Left lung (tissue), 10 donors: ENCODE measurements around the gene NPR1. TPM values are rescaled to one million over a fixed set of nuclear protein-coding genes. Genes with fewer than 3 reads are reported as not detected.

ENCODE experiments used
- ATAC-seq: fragments of 200-7000 bp; cut with Tn5 transposase; one replicate; pipeline ENCODE4 v1.9.1; 2020; ENCODE audit warnings: moderate library complexity
- DNase-seq, 4 donors: peaks; one replicate each; pipeline ENCODE4 v3.0.0-alpha.2; 2013 to 2020
- H3K27ac ChIP-seq, 2 donors: fragments of 200-600 bp; sonication (generic) in 1 of 2; one replicate each; pipeline versions ENCODE4 v1.5.0 to v1.8.0; 2020 to 2021
- H3K27me3 ChIP-seq, 2 donors: fragments of 200-600 bp; sonication (generic) in 1 of 2; one replicate each; pipeline versions ENCODE4 v1.5.0 to v1.8.0; 2020 to 2021
- H3K36me3 ChIP-seq, 2 donors: fragments of 200-600 bp; sonication (generic) in 1 of 2; one replicate each; pipeline versions ENCODE4 v1.5.0 to v1.8.0; 2020 to 2021
- H3K4me1 ChIP-seq, 2 donors: fragments of 200-600 bp; one replicate each; pipeline ENCODE4 v1.8.0; 2021
- H3K4me3 ChIP-seq, 2 donors: fragments of 200-600 bp; sonication (generic) in 1 of 2; one replicate each; pipeline versions ENCODE4 v1.5.0 to v1.8.0; 2020 to 2021; ENCODE audit warnings: mild to moderate bottlenecking in 1 of 2
- H3K9me3 ChIP-seq, 2 donors: fragments of 200-600 bp; sonication (generic) in 1 of 2; one replicate each; pipeline versions ENCODE4 v1.5.0 to v1.8.0; 2020 to 2021
- CTCF ChIP-seq, 2 donors: fragments of 200-600 bp; sonication (generic) in 1 of 2; IDR thresholded peaks; one replicate each; pipeline versions ENCODE4 v1.5.0 to v1.8.0; 2021; ENCODE audit warnings: antibody characterized with exemption in 2 of 2
- intact Hi-C, 2 donors: fragments of 100-400 bp; cut with DNase I; formaldehyde crosslinking; loops; one replicate each; pipeline versions ENCODE4 v1.11.2 to v1.14.2; 2022
- polyA plus RNA-seq, 6 donors: library from polyadenylated mRNA; unstranded; fragments of 120-200 nt; gene quantifications; one replicate each; pipeline ENCODE4 v1.2.1, GENCODE V29; 2013; ENCODE audit not compliant: insufficient read length in 6 of 6
- total RNA-seq, 2 donors: library from RNA; stranded (reverse); fragmentation: NEBNext Ultra II Directional; extraction: Animal tissue kit (Norgen Biotek cat#: 25700); gene quantifications; one replicate each; pipeline ENCODE4 v1.2.1, GENCODE V29; 2021
- donor health status: DM: no; HTN: yes; CAD: no.
- donor health status: DM: no; HTN: no; CAD: no.

Gene NPR1
- total and polyA plus RNA-seq, 8 donors: 14.3 to 45.2 (median 19.1) TPM

- no peak for TF ChIP-seq CTCF (IDR thresholded peaks at IDR 0.05)
- ATAC-seq (no peak), DNase-seq (no peak)
- intact Hi-C loops: no loop called here
- Histone ChIP-seq H3K4me1 (peaks cover 0 to 3% of the 10 kb centered on the region in 2 donors), H3K27ac (no peak overlapping the region), H3K27me3 (peaks cover 0 to 9% of the 10 kb centered on the region in 2 donors), H3K9me3 (no peaks in the 10 kb centered on the region), H3K36me3 (peaks cover 0 to 51% of the 10 kb centered on the region in 2 donors), H3K4me3 (no peak overlapping the region)
These were observed 7.3 kb downstream of the NPR1 start for GRCh38 chr1:153685544-153686340.

GRCh38 chr1:153687346-153688125 is 9.0 kb downstream of the NPR1 start:
- TF ChIP-seq CTCF (IDR thresholded peaks at IDR 0.05): no peak
- Histone ChIP-seq H3K27ac (no peak overlapping the region), H3K4me1 (no peaks in the 10 kb centered on the region), H3K9me3 (no peaks in the 10 kb centered on the region), H3K4me3 (no peak overlapping the region), H3K27me3 (no peaks in the 10 kb centered on the region), H3K36me3 (peaks cover 0 to 51% of the 10 kb centered on the region in 2 donors)
- ATAC-seq (no peak), DNase-seq (peak in 1 of 4 donors; percentile 18)
- intact Hi-C loops: no loop called here

- ATAC-seq (no peak), DNase-seq (peak in 1 of 4 donors; percentile 47)
- no peak for TF ChIP-seq CTCF (IDR thresholded peaks at IDR 0.05)
- Histone ChIP-seq H3K9me3 (no peaks in the 10 kb centered on the region), H3K27ac (no peak overlapping the region), H3K36me3 (peaks cover 0 to 50% of the 10 kb centered on the region in 2 donors), H3K27me3 (no peaks in the 10 kb centered on the region), H3K4me3 (no peak overlapping the region), H3K4me1 (no peaks in the 10 kb centered on the region)
- intact Hi-C loops: no loop called here
These were observed 9.8 kb downstream of the NPR1 start for GRCh38 chr1:153688276-153688675.

- ATAC-seq (no peak), DNase-seq (peak in 1 of 4 donors; percentile 43)
- Histone ChIP-seq H3K27ac (no peak overlapping the region), H3K4me1 (no peaks in the 10 kb centered on the region), H3K4me3 (no peak overlapping the region), H3K27me3 (no peaks in the 10 kb centered on the region), H3K36me3 (peaks cover 0 to 49% of the 10 kb centered on the region in 2 donors), H3K9me3 (no peaks in the 10 kb centered on the region)
- intact Hi-C loops: no loop called here
- TF ChIP-seq CTCF (IDR thresholded peaks at IDR 0.05): no peak
These were observed 10.3 kb downstream of the NPR1 start for GRCh38 chr1:153688736-153689328.

GRCh38 chr1:153693466-153693865 is 15.0 kb downstream of the NPR1 start:
- H3K27me3 ChIP-seq: no peaks in the 10 kb centered on the region
- H3K9me3 ChIP-seq: no peaks in the 10 kb centered on the region
- peaks cover 0 to 18% of the 10 kb centered on the region in 2 donors for H3K36me3 ChIP-seq
- H3K27ac ChIP-seq: no peak overlapping the region
- H3K4me3 ChIP-seq: no peak overlapping the region
- ATAC-seq (no peak), DNase-seq (no peak)
- no peak for TF ChIP-seq CTCF (IDR thresholded peaks at IDR 0.05)
- intact Hi-C loops: no loop called here
- peaks cover 13 to 15% of the 10 kb centered on the region in 2 donors for H3K4me1 ChIP-seq
